Thoracic aorta (tissue), 2 donors: ENCODE data around the gene APOBEC2. TPM values are rescaled to one million over a fixed set of nuclear protein-coding genes. Genes with fewer than 3 reads are reported as not detected.

Source experiments
- ATAC-seq: fragments of 150-250 bp; one replicate; pipeline ENCODE4 v1.8.0; 2017; ENCODE audit warnings: low read depth; ENCODE audit not compliant: insufficient number of reproducible peaks, low FRiP score
- DNase-seq: peaks from one replicate; pipeline ENCODE4 v3.0.0-alpha.2; 2020; ENCODE audit warnings: low spot score
- H3K27ac ChIP-seq, 2 donors: fragments of 200-600 bp; sonication (generic); 1 replicate in 1 of 2; 2 replicates in 1 of 2; pipeline ENCODE4 v1.5.1; 2016; ENCODE audit warnings: mild to moderate bottlenecking in 2 of 2, moderate library complexity in 2 of 2
- H3K27me3 ChIP-seq: fragments of 200-600 bp; sonication (generic); replicated peaks from 2 replicates; pipeline ENCODE4 v1.6.0; 2016; ENCODE audit warnings: mild to moderate bottlenecking; ENCODE audit not compliant: insufficient read depth
- H3K36me3 ChIP-seq: fragments of 200-600 bp; sonication (generic); one replicate; pipeline ENCODE4 v1.5.1; 2016
- H3K4me1 ChIP-seq, 2 donors: fragments of 200-600 bp; sonication (generic); 1 replicate in 1 of 2; 2 replicates in 1 of 2; pipeline versions ENCODE4 v1.5.1 to v1.6.0; 2016; ENCODE audit warnings: low read depth in 2 of 2, mild to moderate bottlenecking in 1 of 2; ENCODE audit not compliant: control insufficient read depth in 1 of 2
- H3K4me3 ChIP-seq: fragments of 200-600 bp; sonication (generic); 2 replicates; pipeline ENCODE4 v1.5.1; 2016; ENCODE audit warnings: mild to moderate bottlenecking
- H3K9me3 ChIP-seq: fragments of 200-600 bp; sonication (generic); 2 replicates; pipeline ENCODE4 v1.5.1; 2016
- total RNA-seq, 2 donors: library from RNA; depleted of rRNA; stranded (reverse); fragments of >200 nt; gene quantifications; one replicate each; pipeline versions ENCODE4 v1.1.0 to v1.2.3, GENCODE V29; 2016
- TF ChIP-seq, protein P1 (sequence below): fragments of 200-600 bp; sonication (generic); IDR thresholded peaks from one replicate; pipeline ENCODE4 v1.5.1; 2019; ENCODE audit warnings: antibody characterized with exemption

APOBEC2 gene
- total RNA-seq, 2 donors from 2014 or later: not detected

DNA sequence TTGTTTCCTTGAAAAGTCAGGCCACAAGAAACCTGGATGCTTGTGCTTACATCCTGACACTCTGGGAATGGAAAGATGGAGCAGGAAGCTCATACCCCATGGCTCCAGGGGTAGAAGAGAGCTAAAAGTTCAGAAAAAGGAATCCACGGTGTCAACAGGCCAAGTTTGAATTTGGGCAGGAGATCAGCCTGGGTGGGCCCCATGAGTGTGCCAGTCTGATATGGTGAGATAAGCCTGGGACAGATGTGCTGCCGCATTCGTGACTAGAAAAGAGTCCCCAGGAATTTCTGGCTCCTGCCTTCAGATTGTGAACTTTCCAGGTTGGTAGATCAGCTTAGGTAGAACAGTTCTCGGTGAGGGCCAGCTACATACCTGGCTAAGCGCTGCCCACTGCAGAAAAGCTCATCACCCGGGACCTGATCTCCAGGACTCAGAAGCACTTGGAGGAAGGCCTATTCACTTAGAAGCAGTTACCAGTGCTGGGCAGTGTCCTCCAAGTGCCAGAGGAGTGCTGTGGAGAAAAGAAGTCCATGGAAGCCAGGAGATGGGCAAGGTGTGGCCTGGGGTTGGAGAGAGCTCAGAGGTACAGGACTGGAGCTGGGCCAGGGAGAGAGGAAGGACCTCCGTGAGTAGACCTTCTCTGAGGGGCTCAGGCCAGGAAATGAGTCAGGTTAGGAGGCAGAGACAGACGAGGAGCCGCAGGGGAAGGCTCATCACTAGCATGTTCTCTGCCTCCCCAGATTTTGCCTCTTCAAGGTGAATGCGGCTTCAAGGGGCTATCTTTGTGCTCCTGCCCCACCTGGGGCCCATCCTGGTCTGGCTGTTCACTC, 10.6 kb upstream of the APOBEC2 start, which contains the start of gene TSPO2:
Gene TSPO2 (plus strand): TSS at position 242 of the 830 bp plus-strand sequence. CDS start 519 bp downstream, at position 761.
- H3K4me3 ChIP-seq: no peak within 1 kb of the TSS
- no peaks in the 10 kb centered on the region for H3K9me3 ChIP-seq
- no peaks in the 10 kb centered on the region for H3K36me3 ChIP-seq
- H3K27ac ChIP-seq: no peak within 1 kb of the TSS
- DNase-seq (no peak), ATAC-seq (no peak)
- TF ChIP-seq, protein P1, sequence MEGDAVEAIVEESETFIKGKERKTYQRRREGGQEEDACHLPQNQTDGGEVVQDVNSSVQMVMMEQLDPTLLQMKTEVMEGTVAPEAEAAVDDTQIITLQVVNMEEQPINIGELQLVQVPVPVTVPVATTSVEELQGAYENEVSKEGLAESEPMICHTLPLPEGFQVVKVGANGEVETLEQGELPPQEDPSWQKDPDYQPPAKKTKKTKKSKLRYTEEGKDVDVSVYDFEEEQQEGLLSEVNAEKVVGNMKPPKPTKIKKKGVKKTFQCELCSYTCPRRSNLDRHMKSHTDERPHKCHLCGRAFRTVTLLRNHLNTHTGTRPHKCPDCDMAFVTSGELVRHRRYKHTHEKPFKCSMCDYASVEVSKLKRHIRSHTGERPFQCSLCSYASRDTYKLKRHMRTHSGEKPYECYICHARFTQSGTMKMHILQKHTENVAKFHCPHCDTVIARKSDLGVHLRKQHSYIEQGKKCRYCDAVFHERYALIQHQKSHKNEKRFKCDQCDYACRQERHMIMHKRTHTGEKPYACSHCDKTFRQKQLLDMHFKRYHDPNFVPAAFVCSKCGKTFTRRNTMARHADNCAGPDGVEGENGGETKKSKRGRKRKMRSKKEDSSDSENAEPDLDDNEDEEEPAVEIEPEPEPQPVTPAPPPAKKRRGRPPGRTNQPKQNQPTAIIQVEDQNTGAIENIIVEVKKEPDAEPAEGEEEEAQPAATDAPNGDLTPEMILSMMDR: no peak
- no peaks in the 10 kb centered on the region for H3K27me3 ChIP-seq
- H3K4me1 ChIP-seq: peaks cover 0 to 8% of the 10 kb centered on the region in 2 donors

DNA sequence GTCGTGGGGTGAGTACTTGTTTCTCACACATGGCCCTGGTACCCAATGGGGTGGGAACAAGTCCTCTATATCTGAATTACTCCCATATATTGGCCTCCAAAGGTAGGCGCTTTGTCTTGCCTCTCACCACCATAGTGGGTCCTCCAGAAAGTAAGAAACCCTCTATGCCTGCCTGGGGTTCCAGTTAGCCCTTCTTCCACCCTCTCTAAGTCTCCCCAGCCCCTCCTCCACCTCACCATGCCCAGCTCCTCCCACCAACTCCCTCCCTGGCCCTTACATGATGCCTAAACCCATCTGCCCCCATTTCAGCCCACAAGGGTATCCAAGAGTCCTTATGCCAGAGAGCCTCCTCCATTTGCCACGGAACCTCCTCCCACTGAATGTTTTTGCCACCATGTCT, 9.9 kb upstream of the APOBEC2 start:
- no peaks in the 10 kb centered on the region for H3K27me3 ChIP-seq
- no peak for ATAC-seq
- no peaks in the 10 kb centered on the region for H3K9me3 ChIP-seq
- no peak overlapping the region for H3K4me3 ChIP-seq
- TF ChIP-seq, protein P1: no peak
- DNase-seq: no peak
- peaks cover 0 to 8% of the 10 kb centered on the region in 2 donors for H3K4me1 ChIP-seq
- no peaks in the 10 kb centered on the region for H3K36me3 ChIP-seq
- H3K27ac ChIP-seq: no peak overlapping the region

DNA sequence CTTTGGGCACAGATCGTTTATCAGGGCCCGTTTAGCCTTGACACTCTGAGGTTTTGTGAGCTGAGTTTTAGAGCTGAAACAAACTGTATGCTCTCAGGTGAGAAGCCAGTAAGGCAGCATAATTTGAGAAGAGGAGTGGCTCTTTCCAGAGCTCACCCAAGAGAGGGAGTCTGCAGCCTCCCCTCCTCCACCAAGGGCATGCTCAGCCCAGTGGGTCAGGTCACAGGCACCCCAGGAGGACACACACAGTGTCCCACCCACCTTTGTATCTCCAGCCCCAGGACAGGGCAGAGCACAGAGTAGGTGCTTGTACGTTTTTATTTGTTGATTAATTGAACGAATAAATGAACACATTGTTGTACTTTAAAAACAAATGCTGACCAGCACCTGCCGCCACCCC, 7.3 kb upstream of the APOBEC2 start:
- TF ChIP-seq, protein P1: no peak
- Histone ChIP-seq H3K27me3 (no peaks in the 10 kb centered on the region), H3K9me3 (no peaks in the 10 kb centered on the region), H3K4me1 (peaks cover 0 to 8% of the 10 kb centered on the region in 2 donors), H3K27ac (no peak overlapping the region), H3K36me3 (no peaks in the 10 kb centered on the region), H3K4me3 (no peak overlapping the region)
- no peak for DNase-seq
- no peak for ATAC-seq

DNA sequence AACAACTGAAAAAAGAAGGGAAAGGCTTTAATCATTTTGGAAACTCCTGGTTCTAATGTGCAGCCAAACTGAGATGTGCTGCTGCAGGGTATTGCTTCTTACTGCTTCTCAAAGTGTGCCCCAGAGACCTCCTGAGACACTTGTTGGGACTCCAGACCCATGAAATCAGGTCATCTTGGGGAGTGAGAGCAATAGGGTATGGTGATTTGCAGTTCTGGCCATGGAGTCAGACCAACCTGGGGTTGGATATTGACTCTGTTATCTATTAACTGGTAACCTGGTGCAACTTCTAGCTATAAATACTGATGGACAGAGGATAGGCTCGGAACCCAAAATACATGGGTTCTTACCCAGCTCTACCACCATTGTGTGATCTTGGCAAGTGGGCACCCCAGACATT, 6.9 kb upstream of the APOBEC2 start:
- no peak for ATAC-seq
- no peaks in the 10 kb centered on the region for H3K36me3 ChIP-seq

DNA sequence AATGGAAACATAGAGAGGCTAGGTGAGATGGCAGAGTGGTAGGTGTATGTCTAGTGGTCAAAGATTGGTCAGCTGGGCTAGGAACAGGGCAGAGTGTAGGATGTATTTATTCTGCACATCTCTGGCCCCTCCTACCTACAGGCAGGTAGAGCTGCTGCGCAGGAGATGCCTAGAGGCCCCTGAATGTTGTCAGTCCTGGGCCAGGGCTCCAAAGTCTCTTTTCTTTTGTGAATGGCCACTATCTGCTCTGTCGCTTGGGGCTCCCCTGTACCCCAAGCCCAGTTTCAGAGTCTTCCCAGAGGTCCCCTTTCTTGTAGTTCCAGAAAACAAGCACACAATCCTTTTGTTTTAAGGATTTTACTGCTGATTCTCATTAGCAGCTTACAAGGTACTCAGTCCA, 5.7 kb upstream of the APOBEC2 start:
- no peak overlapping the region for H3K27ac ChIP-seq
- H3K4me3 ChIP-seq: no peak overlapping the region
- H3K4me1 ChIP-seq: peaks cover 0 to 8% of the 10 kb centered on the region in 2 donors
- TF ChIP-seq, protein P1: no peak
- H3K27me3 ChIP-seq: no peaks in the 10 kb centered on the region
- H3K36me3 ChIP-seq: no peaks in the 10 kb centered on the region
- DNase-seq (no peak), ATAC-seq (no peak)
- no peaks in the 10 kb centered on the region for H3K9me3 ChIP-seq

More for the DNA sequence above, 6.9 kb upstream of the APOBEC2 start:
- Histone ChIP-seq H3K27ac (no peak overlapping the region), H3K4me3 (no peak overlapping the region), H3K4me1 (peaks cover 0 to 8% of the 10 kb centered on the region in 2 donors), H3K9me3 (no peaks in the 10 kb centered on the region), H3K27me3 (no peaks in the 10 kb centered on the region)
- TF ChIP-seq, protein P1: no peak
- DNase-seq: no peak
